ENCODE data around the gene CALML3. TPM values are rescaled to one million over a fixed set of nuclear protein-coding genes. Genes with fewer than 3 reads are reported as not detected.

The CALML3 gene
- total RNA-seq, 3 donors from 2014 or later (not counting 1 experiment from before 2014, with no cell fraction given): not detected

DNA sequence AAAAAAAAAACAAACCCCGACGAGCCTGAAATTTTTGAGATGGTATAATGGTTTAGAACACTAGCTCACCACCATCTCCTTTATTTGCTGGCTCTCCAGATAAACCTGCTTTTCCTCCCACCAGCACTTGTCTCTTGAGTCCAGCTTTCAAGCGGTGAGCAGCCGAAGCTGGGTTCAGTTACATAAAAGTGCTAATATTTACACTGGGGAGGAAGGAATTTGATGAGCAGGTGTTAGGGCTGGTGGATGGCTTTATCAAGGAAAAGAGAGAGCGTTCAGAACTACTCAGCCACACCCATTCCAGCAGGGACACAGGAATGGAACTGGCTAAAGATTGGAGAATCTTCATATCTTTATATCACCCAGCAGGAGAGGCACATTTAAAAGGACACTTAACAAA lies 6.6 kb upstream of the CALML3 start:
- H3K36me3 ChIP-seq (ENCODE audit: control insufficient read depth, insufficient read depth, low read length): no peaks in the 10 kb centered on the region
- no peak overlapping the region for H3K27ac Mint-ChIP-seq
- no peaks in the 10 kb centered on the region for H3K9me3 Mint-ChIP-seq
- ATAC-seq (no peak), DNase-seq (no peak)
- no peaks in the 10 kb centered on the region for H3K27me3 ChIP-seq (ENCODE audit: control insufficient read depth, insufficient read depth, low read length)
- no peaks in the 10 kb centered on the region for H3K4me1 Mint-ChIP-seq
- H3K4me3 Mint-ChIP-seq: no peak overlapping the region
- no peaks in the 10 kb centered on the region for H3K4me1 ChIP-seq (ENCODE audit: control insufficient read depth, insufficient read depth, low read length)
- WGBS (ENCODE audit: insufficient coverage): no CpG with 5 or more reads among the region's 5 CpGs
- H3K27me3 Mint-ChIP-seq (ENCODE audit: low read depth in 2 of 2): peaks cover 7 to 19% of the 10 kb centered on the region in 2 donors
- intact Hi-C loops (cut with micrococcal nuclease): no loop called here
- no peak overlapping the region for H3K4me3 ChIP-seq (ENCODE audit: low read length)
- H3K36me3 Mint-ChIP-seq: no peaks in the 10 kb centered on the region
- H3K27ac ChIP-seq (ENCODE audit: low read length): no peak overlapping the region
- no peaks in the 10 kb centered on the region for H3K9me3 ChIP-seq (ENCODE audit: control insufficient read depth, insufficient read depth, low read length)
- TF ChIP-seq, protein P1, sequence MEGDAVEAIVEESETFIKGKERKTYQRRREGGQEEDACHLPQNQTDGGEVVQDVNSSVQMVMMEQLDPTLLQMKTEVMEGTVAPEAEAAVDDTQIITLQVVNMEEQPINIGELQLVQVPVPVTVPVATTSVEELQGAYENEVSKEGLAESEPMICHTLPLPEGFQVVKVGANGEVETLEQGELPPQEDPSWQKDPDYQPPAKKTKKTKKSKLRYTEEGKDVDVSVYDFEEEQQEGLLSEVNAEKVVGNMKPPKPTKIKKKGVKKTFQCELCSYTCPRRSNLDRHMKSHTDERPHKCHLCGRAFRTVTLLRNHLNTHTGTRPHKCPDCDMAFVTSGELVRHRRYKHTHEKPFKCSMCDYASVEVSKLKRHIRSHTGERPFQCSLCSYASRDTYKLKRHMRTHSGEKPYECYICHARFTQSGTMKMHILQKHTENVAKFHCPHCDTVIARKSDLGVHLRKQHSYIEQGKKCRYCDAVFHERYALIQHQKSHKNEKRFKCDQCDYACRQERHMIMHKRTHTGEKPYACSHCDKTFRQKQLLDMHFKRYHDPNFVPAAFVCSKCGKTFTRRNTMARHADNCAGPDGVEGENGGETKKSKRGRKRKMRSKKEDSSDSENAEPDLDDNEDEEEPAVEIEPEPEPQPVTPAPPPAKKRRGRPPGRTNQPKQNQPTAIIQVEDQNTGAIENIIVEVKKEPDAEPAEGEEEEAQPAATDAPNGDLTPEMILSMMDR (IDR thresholded peaks at IDR 0.05): no peak

DNA sequence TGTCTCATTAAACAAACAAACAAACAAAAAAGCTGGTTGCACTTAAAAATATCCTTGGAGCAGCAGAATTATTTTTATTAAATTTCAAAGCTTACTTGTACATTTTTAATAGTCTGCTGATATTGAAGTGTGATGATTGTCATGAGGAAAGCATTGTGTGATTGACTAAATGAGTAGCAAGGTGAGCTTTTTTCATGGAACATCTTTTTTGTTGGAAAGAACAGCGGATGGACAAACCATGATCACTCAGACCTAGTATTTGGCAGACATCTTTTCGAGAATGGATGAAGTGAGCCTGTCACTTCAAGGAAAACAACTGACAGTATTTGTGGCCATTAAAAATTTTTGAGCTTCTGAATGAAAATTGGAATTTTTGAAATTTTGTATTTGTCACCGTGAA lies 5.7 kb upstream of the CALML3 start:
- ATAC-seq (no peak), DNase-seq (no peak)
- H3K36me3 Mint-ChIP-seq: no peaks in the 10 kb centered on the region
- Histone ChIP-seq H3K9me3 (ENCODE audit: control insufficient read depth, insufficient read depth, low read length) (no peaks in the 10 kb centered on the region), H3K27me3 (ENCODE audit: control insufficient read depth, insufficient read depth, low read length) (no peaks in the 10 kb centered on the region), H3K27ac (ENCODE audit: low read length) (no peak overlapping the region), H3K36me3 (ENCODE audit: control insufficient read depth, insufficient read depth, low read length) (no peaks in the 10 kb centered on the region), H3K4me1 (ENCODE audit: control insufficient read depth, insufficient read depth, low read length) (no peaks in the 10 kb centered on the region), H3K4me3 (ENCODE audit: low read length) (no peak overlapping the region)
- TF ChIP-seq, protein P1 (IDR thresholded peaks at IDR 0.05): no peak
- 80% methylated on average over 3 of the region's 3 CpGs for WGBS (ENCODE audit: insufficient coverage)
- H3K27me3 Mint-ChIP-seq (ENCODE audit: low read depth in 2 of 2): peaks cover 7 to 19% of the 10 kb centered on the region in 2 donors
- intact Hi-C loops (cut with micrococcal nuclease): no loop called here
- H3K27ac Mint-ChIP-seq: no peak overlapping the region
- H3K4me1 Mint-ChIP-seq: no peaks in the 10 kb centered on the region
- no peaks in the 10 kb centered on the region for H3K9me3 Mint-ChIP-seq
- no peak overlapping the region for H3K4me3 Mint-ChIP-seq

DNA sequence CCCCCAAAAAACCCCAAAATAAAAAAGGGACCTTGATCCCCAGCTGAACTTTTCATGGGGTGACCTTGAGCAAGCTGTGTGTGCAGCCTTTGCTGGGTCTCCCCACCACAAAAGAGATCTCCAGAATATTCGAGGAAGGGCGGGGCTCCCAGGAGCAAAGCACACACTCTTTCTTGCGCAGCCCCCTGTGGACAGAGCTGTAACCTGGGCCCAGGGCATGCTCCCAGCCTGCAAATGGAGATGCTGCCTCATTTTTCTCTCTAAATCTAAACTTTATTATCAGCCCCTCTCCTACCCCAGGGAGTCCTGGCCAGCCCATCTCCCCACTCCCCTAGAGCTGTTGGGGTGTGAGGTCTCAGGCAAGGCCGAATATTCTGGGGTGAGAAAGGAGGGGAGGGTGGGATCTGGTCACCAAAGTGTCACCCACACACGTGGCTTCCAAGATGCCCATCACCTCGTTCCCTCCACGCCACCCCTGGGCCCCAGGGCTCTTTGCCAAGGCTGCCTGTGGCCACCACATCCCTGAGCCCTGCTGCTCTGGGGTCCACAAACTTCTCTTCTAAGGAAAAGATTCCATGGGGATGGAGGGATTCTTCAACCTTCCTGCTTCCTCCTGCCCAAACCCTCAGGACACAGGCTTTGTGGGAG lies 1.7 kb upstream of the CALML3 start:
- no peaks in the 10 kb centered on the region for H3K9me3 Mint-ChIP-seq
- intact Hi-C loops (cut with micrococcal nuclease): no loop called here
- ATAC-seq: no peak

More for the DNA sequence above, 1.7 kb upstream of the CALML3 start:
- Histone ChIP-seq H3K27ac (ENCODE audit: low read length) (no peak overlapping the region), H3K27me3 (ENCODE audit: control insufficient read depth, insufficient read depth, low read length) (no peaks in the 10 kb centered on the region), H3K36me3 (ENCODE audit: control insufficient read depth, insufficient read depth, low read length) (no peaks in the 10 kb centered on the region), H3K4me3 (ENCODE audit: low read length) (no peak overlapping the region), H3K4me1 (ENCODE audit: control insufficient read depth, insufficient read depth, low read length) (no peaks in the 10 kb centered on the region), H3K9me3 (ENCODE audit: control insufficient read depth, insufficient read depth, low read length) (no peaks in the 10 kb centered on the region)
- 75% methylated on average over 6 of the region's 7 CpGs for WGBS (ENCODE audit: insufficient coverage)
- TF ChIP-seq, protein P1 (IDR thresholded peaks at IDR 0.05): no peak
- DNase-seq: no peak
- Mint-ChIP-seq H3K4me1 (no peaks in the 10 kb centered on the region), H3K27me3 (ENCODE audit: low read depth in 2 of 2) (peaks cover 0 to 10% of the 10 kb centered on the region in 2 donors), H3K27ac (no peak overlapping the region), H3K4me3 (no peak overlapping the region), H3K36me3 (no peaks in the 10 kb centered on the region)
